ENCODE results near the gene CFL1. TPM values are rescaled to one million over a fixed set of nuclear protein-coding genes. Genes with fewer than 3 reads are reported as not detected.

Gene CFL1
- total and polyA plus RNA-seq, 7 experiments from 2014 or later = 403 to 2,314 (median 802) TPM

- Mint-ChIP-seq H3K4me1 (peaks cover 6 to 42% (median 10%) of the 10 kb centered on the region in 7 donors), H3K9me3 (no peaks in the 10 kb centered on the region), H3K27me3 (peaks cover 0 to 11% (median 3%) of the 10 kb centered on the region in 5 donors), H3K36me3 (no peaks in the 10 kb centered on the region), H3K27ac (peak within 1 kb of the TSS in 6 of 9 donors; percentile 43 to 88 (median 80)), H3K4me3 (peak within 1 kb of the TSS; percentile 64 to 81 (median 74))
- peak; percentile 95 for ATAC-seq
- peaks cover 17 to 19% of the 10 kb centered on the region in 2 donors for H3K4me1 ChIP-seq (ENCODE audit: control insufficient read depth in 2 of 2, insufficient read depth in 2 of 2, low read length in 2 of 2)
- CTCF ChIA-PET = interaction anchor here (1.1 to 2.4 kb wide), 4 partner anchors 8 to 12 kb away, joined by 3 to 10 read pairs (median 7); partner anchors contain the start of genes CCDC85B and FIBP
- POLR2A ChIA-PET = interaction anchor here (0.7 to 6.5 kb wide), 10 partner anchors 9 to 103 kb away, joined by 3 to 108 read pairs (median 6); partner anchors contain the start of genes C11orf68, CCDC85B and FIBP
- intact Hi-C loops (cut with micrococcal nuclease) = loop anchor here (1.0 to 10.0 kb wide), 6 partner anchors 10 to 154 kb away; partner anchors contain the start of genes C11orf68 (in 2 of the 2), CCDC85B (in 2 of the 2), DRAP1 (in 2 of the 2) and SART1 (in 1 of the 2)
- no peaks in the 10 kb centered on the region for H3K36me3 ChIP-seq (ENCODE audit: control insufficient read depth in 2 of 3, insufficient read depth in 3 of 3, low read length in 3 of 3)
- DNase-seq = peak; percentile 83 to 97 (median 89)
- peaks cover 0 to 6% of the 10 kb centered on the region in 2 donors for H3K27me3 ChIP-seq (ENCODE audit: control insufficient read depth in 2 of 2, insufficient read depth in 2 of 2, low read length in 2 of 2)
- no peaks in the 10 kb centered on the region for H3K9me3 ChIP-seq (ENCODE audit: control insufficient read depth in 2 of 3, low read length in 3 of 3)
- peak within 1 kb of the TSS; percentile 51 for H3K4me3 ChIP-seq (ENCODE audit: low read length)
- peak within 1 kb of the TSS; percentile 47 for H3K27ac ChIP-seq (ENCODE audit: low read depth, low read length)
Measured at GRCh38 chr11:65900125-65900898, 42.3 kb upstream of the CFL1 start, which contains the start of gene FOSL1. Gene FOSL1, minus strand, starts transcription at chr11:65900388. Its CDS starts 49 bp downstream, at chr11:65900339.

GRCh38 chr11:65899356-65900124 is 41.6 kb upstream of the CFL1 start:
- DNase-seq (peak in 2 of 9 donors; percentile 52 to 81), ATAC-seq (no peak)
- CTCF ChIA-PET = interaction anchor here (1.1 to 1.8 kb wide), 2 partner anchors 9 to 12 kb away, joined by 3 to 7 read pairs; partner anchors contain the start of gene CCDC85B
- Mint-ChIP-seq H3K4me1 (peaks cover 7 to 45% (median 12%) of the 10 kb centered on the region in 7 donors), H3K27me3 (peaks cover 0 to 11% (median 3%) of the 10 kb centered on the region in 5 donors), H3K4me3 (peak overlapping the region in 9 of 10 donors; percentile 20 to 81 (median 62)), H3K36me3 (no peaks in the 10 kb centered on the region), H3K27ac (peak overlapping the region in 2 of 9 donors; percentile 63 to 65), H3K9me3 (no peaks in the 10 kb centered on the region)
- H3K4me1 ChIP-seq (ENCODE audit: control insufficient read depth in 2 of 2, insufficient read depth in 2 of 2, low read length in 2 of 2) = peaks cover 17 to 19% of the 10 kb centered on the region in 2 donors
- POLR2A ChIA-PET = interaction anchor here (1.4 to 6.5 kb wide), 4 partner anchors 9 to 29 kb away, joined by 3 to 108 read pairs (median 14); partner anchors contain the start of genes CCDC85B and FIBP
- peaks cover 0 to 6% of the 10 kb centered on the region in 2 donors for H3K27me3 ChIP-seq (ENCODE audit: control insufficient read depth in 2 of 2, insufficient read depth in 2 of 2, low read length in 2 of 2)
- H3K27ac ChIP-seq (ENCODE audit: low read depth, low read length) = peak overlapping the region; percentile 47
- no peaks in the 10 kb centered on the region for H3K9me3 ChIP-seq (ENCODE audit: control insufficient read depth in 2 of 3, low read length in 3 of 3)
- intact Hi-C loops (cut with micrococcal nuclease) = loop anchor here (1.0 to 10.0 kb wide), 6 partner anchors 9 to 155 kb away; partner anchors contain the start of genes C11orf68 (in 2 of the 2), CCDC85B (in 2 of the 2), DRAP1 (in 2 of the 2) and SART1 (in 1 of the 2)
- no peaks in the 10 kb centered on the region for H3K36me3 ChIP-seq (ENCODE audit: control insufficient read depth in 2 of 3, insufficient read depth in 3 of 3, low read length in 3 of 3)
- H3K4me3 ChIP-seq (ENCODE audit: low read length) = peak overlapping the region; percentile 51

DNA sequence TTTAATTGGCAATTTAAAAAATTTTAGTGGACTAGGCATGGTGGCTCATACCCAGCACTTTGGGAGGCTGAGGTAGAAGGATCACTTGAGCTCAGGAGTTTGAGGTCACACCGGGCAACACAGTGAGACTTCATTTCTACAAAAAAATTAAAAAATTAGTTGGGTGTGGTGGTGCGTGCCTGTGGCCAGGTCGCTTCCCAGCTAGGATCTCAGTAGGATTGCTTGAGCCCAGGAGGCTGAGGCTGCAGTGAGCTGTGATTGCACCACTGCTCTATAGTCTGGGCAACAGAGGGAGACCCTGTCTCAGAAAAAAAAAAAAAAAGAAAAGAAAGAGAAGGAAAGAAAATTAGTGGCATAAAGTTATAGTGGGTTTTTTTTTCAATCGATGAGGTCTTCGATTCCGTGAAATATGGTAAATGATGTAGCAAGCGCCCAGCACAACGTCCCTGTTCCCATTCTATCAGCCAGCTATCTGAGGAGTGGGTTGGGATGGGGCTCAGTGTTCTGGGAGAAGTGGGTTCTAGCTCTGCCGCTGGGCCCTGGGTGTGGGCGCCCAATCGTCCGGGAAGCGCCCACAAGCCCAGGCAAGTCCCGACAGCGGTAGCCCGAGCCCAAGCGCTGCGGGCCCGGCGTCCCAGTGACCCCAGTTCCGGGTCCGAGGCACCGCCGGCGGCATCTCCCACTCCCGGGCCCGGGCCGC is 40.8 kb upstream of the CFL1 start:
- Mint-ChIP-seq H3K4me1 (peaks cover 7 to 51% (median 20%) of the 10 kb centered on the region in 7 donors), H3K36me3 (no peaks in the 10 kb centered on the region), H3K9me3 (no peaks in the 10 kb centered on the region), H3K4me3 (peak overlapping the region; percentile 62 to 83 (median 73)), H3K27me3 (peaks cover 0 to 10% (median 3%) of the 10 kb centered on the region in 5 donors), H3K27ac (peak overlapping the region in 6 of 9 donors; percentile 24 to 75 (median 72))
- ChIA-PET CTCF (interaction anchor here (0.8 to 1.3 kb wide), 4 partner anchors 9 to 60 kb away, joined by 3 to 5 read pairs (median 3); partner anchors contain the start of gene CCDC85B), POLR2A (interaction anchor here (1.4 to 6.5 kb wide), 4 partner anchors 8 to 29 kb away, joined by 3 to 108 read pairs (median 14); partner anchors contain the start of genes CCDC85B and FIBP)
- no peak overlapping the region for H3K4me3 ChIP-seq (ENCODE audit: low read length)
- intact Hi-C loops (cut with micrococcal nuclease) = no loop called here
- peaks cover 0 to 6% of the 10 kb centered on the region in 2 donors for H3K27me3 ChIP-seq (ENCODE audit: control insufficient read depth in 2 of 2, insufficient read depth in 2 of 2, low read length in 2 of 2)
- H3K36me3 ChIP-seq (ENCODE audit: control insufficient read depth in 2 of 3, insufficient read depth in 3 of 3, low read length in 3 of 3) = no peaks in the 10 kb centered on the region
- peak overlapping the region; percentile 1 for H3K27ac ChIP-seq (ENCODE audit: low read depth, low read length)
- peaks cover 23 to 26% of the 10 kb centered on the region in 2 donors for H3K4me1 ChIP-seq (ENCODE audit: control insufficient read depth in 2 of 2, insufficient read depth in 2 of 2, low read length in 2 of 2)
- ATAC-seq = no peak
- DNase-seq = no peak
- no peaks in the 10 kb centered on the region for H3K9me3 ChIP-seq (ENCODE audit: control insufficient read depth in 2 of 3, low read length in 3 of 3)

DNA sequence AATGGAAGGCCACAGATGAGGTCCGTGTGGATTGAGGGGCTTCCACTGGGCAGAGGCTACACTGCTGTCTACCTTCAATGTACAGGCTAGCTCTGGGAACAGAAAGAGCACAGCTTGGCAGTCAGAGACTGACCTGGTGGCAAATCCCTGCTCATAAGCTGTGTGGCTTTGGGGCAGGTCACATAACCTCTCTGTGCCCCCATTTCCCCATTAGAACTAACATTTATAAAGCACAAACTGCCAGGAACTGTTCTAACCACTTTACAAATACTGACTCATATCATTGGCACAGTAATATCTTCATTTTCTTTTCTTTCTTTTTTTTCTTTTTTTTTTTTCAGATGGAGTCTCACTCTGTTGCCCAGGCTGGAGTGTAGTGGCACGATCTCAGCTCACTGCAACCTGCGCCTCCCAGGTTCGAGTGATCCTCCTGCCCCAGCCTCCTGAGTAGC is 39.1 kb upstream of the CFL1 start:
- intact Hi-C loops (cut with micrococcal nuclease) = no loop called here
- no peaks in the 10 kb centered on the region for H3K36me3 Mint-ChIP-seq

DNA sequence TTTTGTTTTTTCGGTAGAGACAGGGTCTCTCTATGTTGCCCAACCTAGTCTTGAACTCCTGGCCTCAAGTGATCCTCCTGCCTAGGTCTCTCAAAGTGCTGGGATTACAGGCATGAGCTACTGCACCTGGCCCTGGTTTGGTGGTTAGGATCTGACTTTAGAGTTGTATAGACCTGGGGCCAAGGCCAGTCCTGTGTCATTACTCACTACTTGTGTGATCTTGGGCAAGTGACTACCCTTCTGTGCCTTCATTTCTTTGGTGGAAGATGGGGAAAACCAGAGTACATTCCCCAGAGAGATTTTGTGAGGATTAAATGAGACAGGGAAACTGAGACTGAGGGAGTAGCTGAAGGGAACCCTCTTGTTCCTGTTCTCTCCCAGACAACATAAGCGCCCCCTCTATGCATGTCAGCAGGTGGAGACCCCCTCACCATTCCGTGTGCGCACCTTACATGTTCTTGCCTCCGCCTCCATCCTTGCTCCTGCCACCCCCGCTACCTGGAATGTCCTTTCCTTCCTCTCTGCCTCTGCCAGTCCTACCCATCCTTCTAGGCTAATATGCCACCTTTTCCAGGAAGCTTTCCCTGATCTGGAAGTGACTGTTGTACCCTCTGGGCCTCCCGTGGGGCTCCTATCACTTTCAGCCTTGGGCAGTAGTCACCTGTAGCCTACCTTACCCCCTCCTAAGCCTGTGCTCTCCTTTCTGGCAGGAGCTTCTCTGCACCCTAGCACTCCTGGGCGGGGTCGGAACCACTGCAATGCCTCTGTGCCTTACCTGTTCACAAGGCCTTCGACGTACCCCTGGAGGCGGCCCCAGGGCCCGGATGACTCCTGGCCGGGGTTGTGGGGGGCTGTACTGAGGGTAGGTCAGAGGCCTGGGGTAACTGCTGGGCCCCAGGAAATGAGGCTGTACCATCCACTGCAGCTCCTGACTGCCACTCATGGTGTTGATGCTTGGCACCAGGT is 38.3 kb upstream of the CFL1 start:
- DNase-seq (no peak), ATAC-seq (no peak)
- Histone ChIP-seq H3K27ac (ENCODE audit: low read depth, low read length) (no peak overlapping the region), H3K36me3 (ENCODE audit: control insufficient read depth in 2 of 3, insufficient read depth in 3 of 3, low read length in 3 of 3) (no peaks in the 10 kb centered on the region), H3K9me3 (ENCODE audit: control insufficient read depth in 2 of 3, low read length in 3 of 3) (no peaks in the 10 kb centered on the region), H3K4me1 (ENCODE audit: control insufficient read depth in 2 of 2, insufficient read depth in 2 of 2, low read length in 2 of 2) (peaks cover 43 to 48% of the 10 kb centered on the region in 2 donors), H3K27me3 (ENCODE audit: control insufficient read depth in 2 of 2, insufficient read depth in 2 of 2, low read length in 2 of 2) (peaks cover 0 to 6% of the 10 kb centered on the region in 2 donors), H3K4me3 (ENCODE audit: low read length) (no peak overlapping the region)
- ChIA-PET POLR2A (interaction anchor here (0.6 to 5.0 kb wide), 8 partner anchors 11 to 227 kb away, joined by 3 to 21 read pairs (median 3); partner anchors contain the start of genes CFL1 and SART1), CTCF (interaction anchor here (0.6 to 5.0 kb wide), 2 partner anchors 11 to 375 kb away, joined by 4 to 36 read pairs; no protein-coding TSS in a partner anchor)
- peak overlapping the region in 2 of 10 donors; percentile 3 to 15 for H3K4me3 Mint-ChIP-seq
- H3K4me1 Mint-ChIP-seq = peaks cover 17 to 62% (median 38%) of the 10 kb centered on the region in 7 donors
- peaks cover 0 to 3% (median 0%) of the 10 kb centered on the region in 5 donors for H3K27me3 Mint-ChIP-seq
- no peaks in the 10 kb centered on the region for H3K9me3 Mint-ChIP-seq
- intact Hi-C loops (cut with micrococcal nuclease) = no loop called here
- no peaks in the 10 kb centered on the region for H3K36me3 Mint-ChIP-seq
- H3K27ac Mint-ChIP-seq = peak overlapping the region in 5 of 9 donors; percentile 6 to 67 (median 19)

More for the DNA sequence above, 39.1 kb upstream of the CFL1 start:
- H3K27ac ChIP-seq (ENCODE audit: low read depth, low read length) = no peak overlapping the region
- no peaks in the 10 kb centered on the region for H3K36me3 ChIP-seq (ENCODE audit: control insufficient read depth in 2 of 3, insufficient read depth in 3 of 3, low read length in 3 of 3)
- no peak overlapping the region for H3K4me3 ChIP-seq (ENCODE audit: low read length)
- Mint-ChIP-seq H3K4me3 (peak overlapping the region in 1 of 10 donors; percentile 36), H3K27me3 (peaks cover 0 to 4% (median 0%) of the 10 kb centered on the region in 5 donors), H3K4me1 (peaks cover 15 to 62% (median 35%) of the 10 kb centered on the region in 7 donors), H3K27ac (peak overlapping the region in 1 of 9 donors; percentile 29), H3K9me3 (no peaks in the 10 kb centered on the region)
- peaks cover 0 to 6% of the 10 kb centered on the region in 2 donors for H3K27me3 ChIP-seq (ENCODE audit: control insufficient read depth in 2 of 2, insufficient read depth in 2 of 2, low read length in 2 of 2)
- H3K9me3 ChIP-seq (ENCODE audit: control insufficient read depth in 2 of 3, low read length in 3 of 3) = no peaks in the 10 kb centered on the region
- no peak for DNase-seq
- CTCF ChIA-PET = interaction anchor here (5.0 kb wide), 1 partner anchor 12 kb away, joined by 36 read pairs; no protein-coding TSS in a partner anchor
- H3K4me1 ChIP-seq (ENCODE audit: control insufficient read depth in 2 of 2, insufficient read depth in 2 of 2, low read length in 2 of 2) = peaks cover 39 to 43% of the 10 kb centered on the region in 2 donors
- POLR2A ChIA-PET = interaction anchor here (0.6 to 5.0 kb wide), 5 partner anchors 21 to 227 kb away, joined by 3 to 21 read pairs (median 3); partner anchors contain the start of gene CFL1
- ATAC-seq = no peak
